HCEC 1CT (cell line): ENCODE data around the gene KCNQ1.

Source experiments
- DNase-seq: peaks from one replicate; pipeline ENCODE4 v3.0.0-alpha.2; 2017

Gene KCNQ1

DNA sequence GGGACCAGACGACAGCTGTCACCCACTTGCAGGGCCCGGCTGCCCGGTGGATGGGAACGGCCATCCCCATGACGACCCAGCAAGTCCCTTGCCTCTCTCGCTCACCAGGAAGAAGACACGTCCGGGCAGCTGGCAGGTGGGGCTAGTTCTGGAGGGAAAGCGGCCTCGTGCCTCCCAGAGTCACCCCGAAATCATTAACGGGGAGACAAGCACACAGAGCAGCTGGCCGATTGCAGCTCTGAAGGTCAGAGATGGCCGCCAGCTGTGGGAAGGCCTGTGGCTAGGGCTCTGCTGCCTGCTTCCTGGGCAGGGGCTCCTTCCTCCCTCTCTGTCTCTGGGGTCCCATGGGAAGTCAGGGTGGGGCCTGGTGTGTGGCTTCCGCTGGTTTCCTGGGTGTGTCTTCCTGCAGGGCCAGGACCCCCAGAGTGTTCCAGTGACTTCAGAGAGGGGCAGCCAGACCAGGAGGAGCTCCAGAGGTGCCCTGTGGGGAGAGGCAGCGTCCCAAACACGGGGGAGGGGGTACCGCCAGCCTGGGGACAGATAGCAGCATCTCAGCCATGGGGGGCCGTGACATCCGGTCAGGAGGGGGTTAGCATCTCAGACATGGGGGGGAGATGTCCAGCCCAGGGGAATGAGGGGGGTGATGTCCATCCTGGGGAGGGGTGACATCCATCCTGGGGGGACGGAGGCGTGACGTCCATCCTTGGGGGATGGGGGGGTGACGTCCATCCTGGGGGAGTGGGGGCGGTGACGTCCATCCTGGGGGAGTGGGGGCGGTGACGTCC lies 114.9 kb downstream of the KCNQ1 start:
- DNase-seq = no peak

DNA sequence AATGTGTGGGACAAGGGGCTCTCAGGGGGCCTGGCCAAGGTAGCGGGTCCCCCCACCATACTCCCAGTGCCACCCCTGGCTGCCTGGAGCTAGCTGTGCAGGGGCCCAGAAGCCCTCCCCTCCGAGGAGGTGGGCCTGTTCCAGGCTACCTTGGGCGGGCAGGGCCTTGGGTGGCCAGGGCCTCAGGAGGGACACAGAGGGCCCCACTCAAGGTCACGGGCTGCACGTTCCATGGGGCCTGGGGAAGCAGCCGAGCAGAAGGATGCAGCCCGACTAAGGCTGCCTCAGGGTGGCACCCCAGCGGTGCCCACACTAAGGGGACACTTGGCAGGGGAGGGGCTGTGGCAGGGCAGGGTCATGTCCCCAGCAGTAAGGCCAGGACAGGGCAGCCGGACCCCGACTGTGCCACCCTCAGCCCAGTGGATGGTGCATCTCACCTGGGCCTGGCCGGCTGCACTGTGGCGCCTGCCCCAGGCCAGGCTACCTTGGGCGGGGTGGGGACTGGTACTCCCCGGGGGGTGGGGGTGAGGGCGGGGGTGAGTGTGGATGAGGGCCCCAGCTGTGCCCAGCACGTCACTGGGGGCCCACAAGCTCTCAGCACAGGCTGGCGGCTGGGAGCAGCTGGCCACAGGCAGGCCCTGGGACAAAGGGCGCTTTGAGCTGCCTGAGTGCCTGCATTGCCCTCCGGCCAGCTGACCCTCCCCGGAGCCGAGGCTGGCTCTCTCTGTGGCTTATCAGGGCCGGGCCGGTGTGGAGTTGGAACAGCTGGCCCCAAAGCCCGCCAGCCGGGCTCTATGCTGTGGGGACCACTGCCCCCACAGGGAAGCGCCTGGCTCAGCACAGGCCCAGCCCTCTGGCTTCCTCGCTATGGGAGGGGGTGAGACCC lies 117.1 kb downstream of the KCNQ1 start:
- no peak for DNase-seq

DNA sequence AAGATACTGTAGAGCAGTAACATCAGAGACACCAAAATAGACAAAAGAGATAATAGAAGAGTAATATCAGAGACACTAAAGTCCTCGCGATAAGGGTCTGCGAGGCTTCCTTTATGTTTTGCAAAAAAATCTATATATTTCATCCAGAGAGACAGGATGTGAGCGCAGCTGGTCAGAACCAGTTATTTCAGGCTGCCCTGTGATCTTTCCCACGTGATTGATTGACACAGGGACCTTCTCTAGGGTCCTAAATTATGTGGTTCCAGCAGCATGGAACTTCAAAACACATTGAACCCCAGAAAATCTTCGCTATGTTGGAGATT lies 118.0 kb downstream of the KCNQ1 start:
- DNase-seq = no peak

DNA sequence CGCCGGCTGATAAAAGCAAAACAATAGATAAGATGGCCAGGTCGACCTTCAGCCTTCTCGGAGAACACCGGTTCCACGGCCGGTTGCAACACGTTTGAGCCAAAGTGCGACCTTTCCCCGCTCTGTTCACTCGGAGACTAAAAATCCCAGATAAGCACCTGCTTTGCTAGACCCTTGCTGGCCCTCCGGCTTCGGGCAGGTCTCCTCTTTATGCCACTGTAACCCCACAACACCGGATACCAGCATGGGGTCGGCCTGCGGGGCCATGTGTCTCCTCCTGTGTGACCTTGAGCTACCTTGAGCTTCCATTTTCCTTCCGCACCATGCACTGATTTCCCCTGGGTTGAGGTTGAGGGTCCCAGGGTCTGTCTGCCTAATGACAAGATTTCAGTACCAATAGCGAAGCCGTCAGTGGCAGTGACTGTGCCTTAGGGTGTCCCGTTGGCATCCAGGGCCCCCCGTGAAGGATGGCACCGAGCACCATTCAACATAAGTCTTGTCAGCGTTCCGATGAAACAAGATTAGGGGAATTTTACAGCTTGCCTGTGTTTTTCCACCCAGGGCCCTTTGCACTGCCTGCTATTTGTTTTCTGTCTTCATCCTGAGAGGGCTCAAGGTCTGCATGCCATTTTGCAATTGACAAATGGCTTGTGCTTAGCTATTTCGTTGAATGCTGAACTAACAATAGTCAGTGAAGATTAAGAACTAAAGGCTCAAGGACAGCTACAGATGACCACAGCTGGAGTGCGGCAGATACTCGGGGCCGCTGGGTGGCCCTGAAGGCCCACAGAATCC lies 118.6 kb downstream of the KCNQ1 start:
- DNase-seq = no peak

DNA sequence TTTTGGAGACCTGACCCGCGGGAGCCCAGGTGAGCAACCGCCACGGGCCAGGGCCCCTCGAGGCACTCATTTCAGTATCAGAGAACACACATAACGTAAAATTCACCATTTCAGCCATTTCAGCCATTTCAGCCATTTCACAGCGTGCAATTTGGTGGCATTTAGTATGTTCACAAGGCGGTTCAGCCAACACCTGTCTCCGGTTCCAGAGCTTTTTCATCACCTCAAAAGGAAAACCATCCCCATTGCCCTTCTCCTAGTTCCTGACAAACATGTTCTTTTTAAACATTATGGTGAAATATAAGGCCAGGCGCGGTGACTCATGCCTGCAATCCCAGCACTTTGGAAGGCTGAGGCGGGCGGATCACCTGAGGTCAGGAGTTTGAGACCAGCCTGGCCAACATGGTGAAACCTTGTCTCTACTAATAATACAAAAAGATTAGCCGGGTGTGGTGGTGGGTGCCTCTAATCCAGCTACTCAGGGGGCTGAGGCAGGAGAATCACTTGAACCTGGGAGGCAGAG lies 119.3 kb downstream of the KCNQ1 start:
- DNase-seq = no peak

DNA sequence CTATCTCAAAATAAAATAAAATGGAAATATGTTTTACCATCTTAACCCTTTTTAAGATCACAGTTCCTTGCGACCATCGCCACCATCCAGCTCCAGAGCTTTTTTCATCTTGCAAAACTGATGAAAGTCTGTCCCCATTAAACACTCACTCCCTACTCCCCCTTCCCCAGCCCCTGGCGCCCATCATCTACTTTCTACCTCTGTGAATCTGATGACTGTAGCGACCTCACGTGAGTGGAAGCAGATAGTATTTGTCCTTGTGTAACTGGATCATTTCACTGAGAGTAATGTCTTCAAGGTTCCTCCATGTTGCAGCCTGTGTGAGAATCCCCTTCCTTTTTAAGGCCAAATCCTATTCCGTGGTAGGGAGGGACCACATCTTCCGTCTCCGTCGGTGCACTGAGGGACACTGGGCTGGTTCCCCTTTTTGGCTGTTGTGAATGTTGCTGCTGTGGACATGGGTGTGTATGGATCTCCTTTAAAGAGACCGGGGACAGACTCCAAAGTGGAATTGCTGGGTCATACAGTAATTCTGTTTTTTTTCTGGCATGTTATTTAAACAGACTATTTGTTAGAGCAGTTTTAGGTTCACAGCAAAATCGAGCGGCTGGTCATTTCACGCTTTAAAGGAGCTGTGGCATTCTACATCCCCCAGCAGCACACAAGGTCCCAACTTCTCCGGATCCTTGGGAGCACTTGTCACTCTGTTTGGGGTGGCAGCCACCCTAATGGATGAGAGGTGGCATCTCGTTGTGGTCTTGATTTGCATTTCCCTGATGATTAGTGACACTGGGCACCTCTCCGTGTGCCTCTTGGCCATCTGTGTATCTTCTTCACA lies 120.0 kb downstream of the KCNQ1 start:
- no peak for DNase-seq

DNA sequence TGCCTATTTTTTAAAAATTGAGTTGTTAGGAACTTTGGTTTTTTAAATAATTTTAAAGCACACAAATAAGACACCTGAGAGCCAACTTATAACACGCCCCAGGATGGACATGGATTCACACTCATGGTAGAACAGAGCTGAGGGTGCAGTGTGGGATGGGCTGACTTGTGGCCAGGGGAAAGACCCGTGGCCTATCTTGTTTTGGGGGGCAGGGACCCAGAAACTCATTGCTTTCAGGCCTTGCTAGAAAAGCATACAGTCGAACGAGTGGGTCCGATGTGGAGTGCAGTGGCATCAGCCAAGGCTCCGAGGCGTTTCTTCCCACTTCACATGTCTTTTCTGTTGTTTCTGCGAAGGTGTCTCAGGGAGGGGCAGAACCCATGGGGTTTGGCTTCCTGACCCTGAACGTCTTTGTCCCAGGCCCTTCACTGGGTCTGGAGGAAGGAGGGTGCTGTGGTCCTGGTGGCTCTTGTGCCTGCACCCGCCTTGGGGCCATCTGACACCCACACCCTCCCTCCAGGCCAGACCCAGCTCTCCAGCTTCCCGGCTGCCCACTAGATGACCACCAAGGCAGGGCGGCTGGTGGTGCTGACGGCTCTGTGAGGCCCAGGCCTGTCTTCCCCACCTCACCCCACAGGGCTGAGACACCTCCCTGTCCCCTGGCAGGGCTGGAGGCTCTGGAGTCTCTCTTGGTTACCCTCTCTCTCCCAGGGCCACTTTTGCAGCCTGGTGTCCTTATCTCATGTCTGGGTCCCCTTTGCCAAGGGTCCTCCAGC lies 120.8 kb downstream of the KCNQ1 start:
- DNase-seq = no peak

DNA sequence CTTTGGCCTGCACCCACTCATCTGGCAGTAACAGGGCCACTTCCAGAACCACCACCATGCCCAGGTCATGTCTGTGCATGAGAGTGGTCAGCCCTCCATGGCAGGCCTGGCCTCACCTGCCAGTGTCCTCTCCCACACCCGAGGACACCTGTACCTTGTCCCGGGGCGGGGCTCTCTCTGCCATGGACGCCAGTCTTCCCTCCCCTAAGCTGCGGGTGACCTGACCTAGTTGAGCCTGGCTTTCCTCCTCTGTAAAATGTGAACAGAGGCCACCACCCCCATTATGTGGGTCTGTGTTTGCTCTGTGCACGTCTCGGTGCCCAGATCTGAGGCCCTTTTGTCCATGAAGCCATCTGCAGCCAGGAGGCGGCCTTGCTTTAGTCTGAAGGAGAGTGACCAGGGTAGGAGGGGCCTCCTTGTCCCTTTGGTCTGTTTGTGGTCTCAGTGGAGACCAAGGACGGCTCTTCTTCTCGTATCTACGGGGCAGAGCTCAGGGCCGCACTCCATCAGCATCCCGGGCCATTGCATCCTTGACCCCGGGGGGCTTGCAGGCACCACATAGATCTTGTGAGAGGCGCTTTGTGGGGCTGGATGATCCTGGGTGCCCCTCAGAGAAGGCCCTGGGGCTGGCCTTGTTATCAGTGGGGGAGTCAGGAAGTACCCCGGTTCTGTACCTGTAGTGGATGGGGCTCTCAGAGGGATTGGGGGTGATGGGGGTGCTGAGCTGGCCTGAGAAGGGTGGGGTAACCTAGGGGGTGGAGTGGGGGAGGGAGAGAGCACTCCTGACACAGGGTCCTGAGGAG lies 121.6 kb downstream of the KCNQ1 start:
- DNase-seq = no peak

DNA sequence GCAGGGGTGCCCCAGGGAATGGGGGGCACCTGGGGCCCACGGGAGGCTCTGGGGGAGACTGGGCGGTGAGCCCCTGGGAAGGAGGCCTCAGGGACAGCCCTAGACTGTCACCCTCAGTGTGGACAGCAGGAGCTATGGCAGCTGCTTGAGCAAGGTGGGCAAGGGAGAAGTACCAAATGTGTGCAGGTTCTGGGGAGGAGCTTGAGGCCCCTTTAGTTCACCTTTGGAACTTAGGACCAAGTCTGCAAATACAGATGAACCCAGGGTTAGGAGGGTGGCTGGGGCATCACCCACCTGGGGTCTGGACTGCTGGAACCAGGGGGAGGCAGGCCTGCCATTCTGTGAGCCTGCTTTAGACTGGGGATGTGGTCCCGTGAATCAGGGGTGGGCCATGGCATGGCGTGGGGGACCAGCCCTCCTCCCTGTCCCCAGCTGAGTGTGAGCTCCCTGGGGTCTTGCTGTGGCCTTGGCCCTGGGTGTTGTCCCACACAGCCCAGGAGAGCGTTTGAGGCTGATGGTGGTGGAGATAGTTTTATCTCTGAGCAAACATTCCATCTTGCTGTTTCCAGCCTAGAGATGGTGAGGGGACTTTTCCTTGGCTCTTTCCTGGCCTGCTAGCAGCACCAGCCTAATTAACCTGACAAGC lies 122.3 kb downstream of the KCNQ1 start:
- DNase-seq = no peak

DNA sequence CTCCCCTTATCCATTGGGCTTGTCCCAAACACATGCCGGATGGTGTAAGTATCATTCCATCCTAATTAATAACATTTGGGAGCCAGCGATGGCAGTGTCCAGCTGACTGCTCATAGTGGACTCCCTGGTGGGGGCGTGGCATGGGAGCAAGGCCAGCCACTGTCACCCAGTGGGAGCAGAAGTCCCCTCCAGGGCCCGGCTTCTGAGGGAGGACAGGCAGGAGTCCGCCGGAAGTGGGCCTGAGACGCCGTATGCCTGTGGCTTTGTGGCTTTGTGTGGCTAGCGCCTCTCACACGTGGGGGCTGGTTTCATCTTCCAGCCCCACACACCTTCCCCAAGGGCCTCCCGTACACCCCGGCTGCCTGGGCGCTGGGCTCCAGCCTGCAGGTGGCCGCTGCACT lies 124.5 kb downstream of the KCNQ1 start:
- no peak for DNase-seq

DNA sequence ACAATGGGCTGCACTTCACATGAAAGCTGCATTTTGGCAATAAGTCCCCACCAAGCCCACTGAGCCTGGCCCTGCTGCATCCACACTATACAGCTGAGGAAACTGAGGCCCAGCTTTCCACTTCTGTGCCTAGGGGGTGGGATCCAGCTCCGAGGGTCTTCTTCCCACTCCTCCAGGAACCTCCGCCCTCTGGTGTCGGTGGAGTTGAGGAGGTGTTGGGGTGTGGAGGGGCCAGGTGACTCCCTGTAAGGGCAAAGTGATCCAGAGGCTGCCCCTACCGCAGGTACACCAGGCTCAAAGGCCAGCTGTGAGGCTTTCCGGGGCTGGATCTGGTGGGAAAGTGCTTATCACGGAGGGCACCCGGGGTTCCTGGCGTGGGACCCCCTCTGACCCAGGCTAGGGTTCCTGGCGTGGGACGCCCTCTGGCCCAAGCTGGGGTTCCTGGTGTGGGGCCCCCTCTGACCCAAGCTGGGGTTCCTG lies 125.0 kb downstream of the KCNQ1 start:
- DNase-seq = no peak

DNA sequence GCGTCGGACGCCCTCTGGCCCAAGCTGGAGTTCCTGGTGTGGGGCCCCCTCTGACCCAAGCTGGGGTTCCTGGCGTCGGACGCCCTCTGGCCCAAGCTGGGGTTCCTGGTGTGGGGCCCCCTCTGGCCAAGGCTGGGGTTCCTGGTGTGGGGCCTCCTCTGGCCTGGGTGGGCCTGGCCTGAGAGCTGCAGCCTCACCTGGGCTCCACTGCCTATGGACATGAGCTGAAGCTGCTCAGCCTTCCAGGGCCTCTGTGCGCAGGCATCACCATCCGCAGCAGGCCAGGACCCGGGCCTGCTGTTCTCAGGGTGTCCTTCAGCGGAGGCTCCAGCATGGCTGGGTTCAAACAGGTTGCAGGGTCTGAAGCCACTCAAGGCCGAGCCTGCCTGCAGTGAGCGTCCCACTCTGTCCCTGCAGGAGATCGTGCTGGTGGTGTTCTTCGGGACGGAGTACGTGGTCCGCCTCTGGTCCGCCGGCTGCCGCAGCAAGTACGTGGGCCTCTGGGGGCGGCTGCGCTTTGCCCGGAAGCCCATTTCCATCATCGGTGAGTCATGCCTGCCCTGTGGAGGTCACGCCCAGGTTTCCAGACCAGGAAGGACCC lies 125.5 kb downstream of the KCNQ1 start:
- no peak for DNase-seq

DNA sequence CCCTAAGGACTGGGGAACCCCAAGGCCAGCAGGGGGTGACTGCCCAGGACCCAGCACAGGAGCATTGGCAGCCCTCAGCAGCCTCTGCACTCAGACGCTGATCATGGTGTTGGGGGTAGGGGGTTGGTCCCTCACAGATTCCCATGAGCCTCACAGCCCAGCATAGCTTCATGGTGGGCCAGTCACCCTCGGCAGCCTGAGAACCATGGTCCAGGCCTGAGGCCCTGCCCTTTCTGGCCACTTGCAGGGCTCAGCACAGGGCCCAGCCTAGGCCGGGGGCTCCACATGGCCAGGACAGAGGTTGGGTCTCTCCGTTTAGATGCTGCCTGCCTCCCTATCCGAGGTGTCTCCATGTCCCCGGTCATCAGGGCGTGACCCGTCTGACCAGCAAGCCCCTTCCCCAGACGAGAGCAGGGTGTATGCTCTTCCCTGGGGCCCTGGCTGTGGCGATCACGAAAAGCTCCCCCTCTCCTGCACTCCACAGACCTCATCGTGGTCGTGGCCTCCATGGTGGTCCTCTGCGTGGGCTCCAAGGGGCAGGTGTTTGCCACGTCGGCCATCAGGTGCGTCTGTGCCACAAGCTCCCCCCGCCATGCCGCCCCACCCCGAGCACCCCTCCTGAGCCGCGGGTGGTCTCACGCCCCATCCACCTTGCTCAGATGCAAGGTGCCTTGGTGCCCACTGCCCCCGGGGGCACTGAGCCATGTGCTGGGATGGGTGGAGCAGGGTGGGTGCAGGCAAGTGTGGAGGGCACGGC lies 126.2 kb downstream of the KCNQ1 start:
- no peak for DNase-seq

DNA sequence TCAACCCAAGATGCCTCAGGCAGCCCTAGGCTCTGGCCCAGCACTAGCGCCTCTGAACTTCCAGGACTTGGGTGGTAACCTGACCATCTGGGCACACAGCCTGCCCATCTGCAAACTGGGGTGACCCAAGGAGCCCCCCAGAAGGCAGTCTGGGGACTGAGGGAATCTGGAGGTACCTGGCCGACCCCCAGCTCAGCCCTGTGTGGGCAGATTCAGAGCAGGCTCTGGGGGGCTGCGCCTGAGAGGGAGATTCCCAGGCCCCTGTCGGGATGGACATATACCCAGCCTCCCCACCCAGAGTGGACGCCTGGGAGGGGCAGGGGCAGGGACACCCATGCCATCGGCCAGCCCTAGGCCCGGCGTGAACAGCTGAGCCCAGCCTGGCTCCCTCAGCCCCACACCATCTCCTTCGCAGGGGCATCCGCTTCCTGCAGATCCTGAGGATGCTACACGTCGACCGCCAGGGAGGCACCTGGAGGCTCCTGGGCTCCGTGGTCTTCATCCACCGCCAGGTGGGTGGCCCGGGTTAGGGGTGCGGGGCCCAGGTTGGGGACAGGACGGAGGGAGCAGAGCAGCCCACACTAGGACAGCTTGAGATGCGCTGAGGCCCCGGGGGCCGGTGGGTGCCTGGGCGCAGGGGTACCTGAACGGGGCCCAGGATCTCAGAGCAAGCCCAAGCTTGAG lies 126.9 kb downstream of the KCNQ1 start:
- no peak for DNase-seq

DNA sequence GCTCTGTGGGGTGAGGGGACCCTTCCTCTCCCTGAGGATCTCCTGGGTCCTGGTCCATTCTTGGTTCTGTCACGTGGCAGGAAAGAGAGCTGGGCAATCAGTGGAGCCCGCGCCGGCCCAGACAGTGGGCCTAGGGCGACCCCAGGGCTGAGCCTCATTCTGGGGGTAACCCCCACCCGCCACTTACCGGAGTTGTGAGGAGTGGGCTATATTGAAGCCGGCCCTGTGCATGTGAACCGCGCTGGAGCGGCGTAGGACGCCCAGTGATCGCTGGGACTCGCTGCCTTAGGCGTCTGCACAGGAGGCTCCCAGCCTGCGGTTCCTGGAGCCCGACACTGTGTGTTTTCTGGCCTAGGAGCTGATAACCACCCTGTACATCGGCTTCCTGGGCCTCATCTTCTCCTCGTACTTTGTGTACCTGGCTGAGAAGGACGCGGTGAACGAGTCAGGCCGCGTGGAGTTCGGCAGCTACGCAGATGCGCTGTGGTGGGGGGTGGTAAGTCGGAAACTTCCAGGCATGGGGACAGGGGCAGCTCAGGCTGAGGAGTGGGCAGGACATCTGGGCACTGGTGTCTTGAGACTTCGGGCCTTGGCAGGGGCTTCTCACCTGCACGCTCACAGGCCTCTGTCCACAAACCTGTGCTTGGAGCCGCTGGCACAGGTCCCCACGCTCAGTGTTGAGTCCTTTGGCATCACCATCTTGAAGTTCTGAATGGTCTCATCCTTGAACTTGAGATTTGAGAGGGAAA lies 127.9 kb downstream of the KCNQ1 start:
- no peak for DNase-seq

DNA sequence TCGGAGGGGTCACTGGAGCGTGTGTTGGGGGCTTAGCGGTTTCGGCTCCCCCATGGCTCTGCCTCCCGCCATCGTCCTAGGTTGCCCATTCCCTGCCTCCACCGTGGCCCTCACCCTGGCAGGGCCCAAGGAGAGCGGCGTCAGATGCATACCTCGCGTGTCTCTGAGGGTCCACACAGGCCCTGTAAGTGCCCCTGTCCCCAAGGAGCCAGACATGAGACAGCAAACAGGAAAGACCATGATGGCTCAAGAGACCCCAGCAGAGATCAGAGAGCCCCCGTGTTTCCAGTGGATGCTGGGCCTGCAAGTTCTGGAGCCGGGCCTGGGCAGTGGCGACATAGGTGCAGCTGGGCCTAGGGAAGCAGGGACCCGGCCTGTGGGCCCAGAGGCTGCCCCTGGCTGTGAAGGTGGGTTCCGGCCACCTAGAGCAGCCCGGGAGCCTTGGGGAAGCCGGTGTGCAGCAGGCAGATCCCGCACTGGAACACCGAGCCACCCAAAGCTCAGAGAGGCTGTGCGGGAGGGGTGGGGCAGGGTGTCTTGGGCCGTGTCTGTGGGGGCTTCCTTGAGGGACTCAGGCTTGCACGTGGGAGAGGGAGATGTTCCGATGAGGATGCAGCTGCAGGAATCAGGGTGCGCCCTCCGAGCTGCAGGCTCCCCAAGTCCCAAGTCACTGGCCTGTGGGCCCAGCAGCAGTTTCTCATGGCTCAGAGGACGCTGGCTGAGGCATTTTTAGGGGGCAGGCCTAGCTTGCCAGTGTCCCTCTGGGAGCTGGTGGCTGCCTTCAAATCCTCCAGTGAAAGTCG lies 128.6 kb downstream of the KCNQ1 start:
- DNase-seq = no peak
